Parathyroid adenoma (tissue), 2 donors: ENCODE measurements around the gene SMAD4.
A peak's percentile ranks its signal among the peaks of the same experiment; 100 is the strongest.

Source experiments
- H2AFZ ChIP-seq: fragments of 300-600 bp; sonication (generic); one replicate; pipeline ENCODE4 v1.7.0; 2017; ENCODE audit warnings: antibody characterized with exemption, mild to moderate bottlenecking
- H3K27ac ChIP-seq: fragments of 300-600 bp; sonication (generic); one replicate; pipeline ENCODE4 v1.7.0; 2017
- H3K27me3 ChIP-seq: fragments of 300-600 bp; sonication (generic); one replicate; pipeline ENCODE4 v1.7.0; 2017; ENCODE audit warnings: low read length; ENCODE audit not compliant: control insufficient read depth, insufficient read depth
- H3K36me3 ChIP-seq: fragments of 300-600 bp; sonication (generic); one replicate; pipeline ENCODE4 v1.7.0; 2017; ENCODE audit warnings: low read length; ENCODE audit not compliant: control insufficient read depth, insufficient read depth
- H3K4me1 ChIP-seq: fragments of 300-600 bp; sonication (generic); one replicate; pipeline ENCODE4 v1.7.0; 2017; ENCODE audit warnings: control low read depth
- H3K4me2 ChIP-seq: fragments of 300-600 bp; sonication (generic); one replicate; pipeline ENCODE4 v1.7.0; 2017; ENCODE audit warnings: low read length
- H3K4me3 ChIP-seq: fragments of 300-600 bp; sonication (generic); one replicate; pipeline ENCODE4 v1.7.0; 2017; ENCODE audit warnings: low read depth, low read length
- H3K79me2 ChIP-seq: fragments of 300-600 bp; sonication (generic); one replicate; pipeline ENCODE4 v1.7.0; 2017; ENCODE audit warnings: control low read depth
- H3K9ac ChIP-seq: fragments of 300-600 bp; sonication (generic); one replicate; pipeline ENCODE4 v1.7.0; 2017; ENCODE audit warnings: mild to moderate bottlenecking
- H3K9me3 ChIP-seq: fragments of 300-600 bp; sonication (generic); one replicate; pipeline ENCODE4 v1.7.0; 2017; ENCODE audit warnings: low read length; ENCODE audit not compliant: control insufficient read depth
- CTCF ChIP-seq: fragments of 300-600 bp; sonication (generic); IDR thresholded peaks from one replicate; pipeline ENCODE4 v1.7.0; 2017; ENCODE audit warnings: antibody characterized with exemption, mild to moderate bottlenecking
- donor health status: primary hyperparathyroidism.

Gene SMAD4

GRCh38 chr18:51029694-51030536 lies at the start of gene SMAD4:
TSS of gene SMAD4 (plus strand) at chr18:51030213. CDS start at chr18:51047047, 16,834 bp downstream.
- H3K4me3 ChIP-seq = peak within 1 kb of the TSS; percentile 74
- H3K4me2 ChIP-seq = peak within 1 kb of the TSS; percentile 95
- H3K79me2 ChIP-seq = peaks cover 40% of the 10 kb centered on the region
- H2AFZ ChIP-seq = peak within 1 kb of the TSS; percentile 89
- no peak for TF ChIP-seq CTCF
- H3K27me3 ChIP-seq = no peaks in the 10 kb centered on the region
- peak within 1 kb of the TSS; percentile 81 for H3K27ac ChIP-seq
- H3K9me3 ChIP-seq = no peaks in the 10 kb centered on the region
- peak within 1 kb of the TSS; percentile 56 for H3K9ac ChIP-seq
- H3K4me1 ChIP-seq = peaks cover 2% of the 10 kb centered on the region
- no peaks in the 10 kb centered on the region for H3K36me3 ChIP-seq

GRCh38 chr18:50981381-50981780 lies 48.6 kb upstream of the SMAD4 start:
- Histone ChIP-seq H3K4me3 (no peak overlapping the region), H3K9me3 (no peaks in the 10 kb centered on the region), H3K27me3 (no peaks in the 10 kb centered on the region), H3K79me2 (peaks cover 28% of the 10 kb centered on the region), H2AFZ (no peak overlapping the region), H3K36me3 (no peaks in the 10 kb centered on the region), H3K9ac (no peak overlapping the region), H3K4me1 (no peaks in the 10 kb centered on the region), H3K4me2 (no peak overlapping the region), H3K27ac (no peak overlapping the region)
- TF ChIP-seq CTCF = no peak

GRCh38 chr18:50982086-50982801 lies 47.8 kb upstream of the SMAD4 start:
- no peaks in the 10 kb centered on the region for H3K27me3 ChIP-seq
- H3K36me3 ChIP-seq = no peaks in the 10 kb centered on the region
- H2AFZ ChIP-seq = no peak overlapping the region
- peaks cover 20% of the 10 kb centered on the region for H3K79me2 ChIP-seq
- H3K9me3 ChIP-seq = no peaks in the 10 kb centered on the region
- H3K4me2 ChIP-seq = no peak overlapping the region
- no peak overlapping the region for H3K4me3 ChIP-seq
- no peak for TF ChIP-seq CTCF
- peaks cover 6% of the 10 kb centered on the region for H3K4me1 ChIP-seq
- H3K9ac ChIP-seq = no peak overlapping the region
- H3K27ac ChIP-seq = no peak overlapping the region

GRCh38 chr18:50982802-50983179 lies 47.2 kb upstream of the SMAD4 start:
- Histone ChIP-seq H3K4me1 (peaks cover 8% of the 10 kb centered on the region), H3K9me3 (no peaks in the 10 kb centered on the region), H3K79me2 (peaks cover 14% of the 10 kb centered on the region), H3K27me3 (no peaks in the 10 kb centered on the region), H3K4me3 (no peak overlapping the region), H3K27ac (no peak overlapping the region), H2AFZ (no peak overlapping the region), H3K9ac (no peak overlapping the region), H3K36me3 (no peaks in the 10 kb centered on the region), H3K4me2 (no peak overlapping the region)
- no peak for TF ChIP-seq CTCF
